ENCODE data around the gene LAMTOR4.
A peak's percentile ranks its signal among the peaks of the same experiment; 100 is the strongest.

LAMTOR4 gene

DNA sequence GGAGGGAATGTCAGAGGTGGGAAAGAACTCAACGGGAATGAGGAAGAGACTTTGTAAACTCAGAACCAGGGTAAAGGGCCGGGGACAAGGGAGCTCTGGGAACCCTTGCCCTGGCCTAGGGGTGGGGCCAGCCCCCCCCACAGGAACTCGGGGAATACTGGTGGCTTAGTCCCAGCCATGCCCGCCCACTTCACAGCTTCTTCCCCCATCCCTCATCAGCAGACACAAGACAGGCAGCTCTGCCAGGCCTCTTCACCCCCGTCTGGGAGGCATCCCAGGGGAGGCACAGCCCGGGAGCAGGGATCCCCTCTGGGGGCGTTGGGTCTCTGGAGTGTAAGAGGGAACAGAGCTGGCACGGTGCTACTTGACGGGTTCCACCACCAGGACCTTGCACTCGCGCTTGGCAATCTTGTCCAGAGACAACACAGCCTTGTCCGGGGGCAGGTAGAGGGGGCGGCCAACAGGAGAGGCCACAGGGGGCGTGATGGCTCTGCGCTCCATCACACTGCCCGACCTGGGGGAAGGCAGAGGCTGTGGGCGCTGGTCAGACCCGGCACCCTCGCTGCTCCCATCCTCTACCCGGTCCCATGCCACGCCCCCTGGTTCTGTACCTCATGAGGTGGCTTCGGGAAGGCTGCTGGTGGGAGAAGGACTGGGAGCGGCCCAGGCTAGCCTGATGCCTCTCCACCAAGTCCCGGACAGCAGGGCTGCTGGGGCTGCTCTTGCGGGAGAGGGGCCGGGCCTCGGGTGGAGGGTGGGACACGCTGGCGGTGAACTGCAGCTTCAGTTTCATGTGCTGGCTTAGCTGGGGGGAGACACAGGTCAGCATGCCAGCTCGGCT is 6.2 kb downstream of the LAMTOR4 start:
- no peak for DNase-seq

DNA sequence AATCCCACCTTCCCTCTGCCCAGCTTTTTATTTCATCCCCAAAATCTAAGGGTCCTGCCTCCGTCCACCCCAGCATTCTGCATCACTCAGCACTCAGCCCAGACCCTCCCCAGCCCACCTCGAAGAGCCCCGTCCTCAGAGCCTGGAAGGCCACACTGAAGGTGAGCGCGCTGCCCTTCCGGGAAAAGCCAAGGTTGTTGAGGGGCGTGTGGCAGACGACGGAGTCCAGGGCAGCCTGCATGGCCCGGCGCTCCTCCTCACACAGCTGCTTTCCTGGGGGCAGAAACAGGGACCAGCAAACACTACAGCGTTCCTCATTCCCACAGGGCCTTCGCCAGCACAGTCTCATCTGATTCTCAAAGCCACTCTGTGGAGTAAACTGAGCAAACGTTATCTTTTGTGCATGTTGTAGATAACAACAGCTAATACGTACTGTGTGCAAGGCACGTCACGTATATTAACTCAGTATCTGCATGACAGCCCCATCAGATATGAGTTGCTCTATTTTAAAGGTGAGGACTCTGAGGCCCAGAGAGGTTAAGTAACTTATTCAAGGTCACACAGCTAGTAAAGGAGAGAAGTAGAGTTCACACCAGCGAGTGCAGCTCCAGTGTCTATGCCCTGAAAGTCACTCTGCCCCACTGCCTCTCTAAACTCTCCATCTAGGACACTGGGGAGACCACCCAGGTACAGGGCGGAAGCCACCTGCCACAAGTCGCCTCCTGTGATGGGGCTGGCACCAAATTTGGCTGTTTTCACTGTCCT is 7.0 kb downstream of the LAMTOR4 start:
- DNase-seq = no peak

DNA sequence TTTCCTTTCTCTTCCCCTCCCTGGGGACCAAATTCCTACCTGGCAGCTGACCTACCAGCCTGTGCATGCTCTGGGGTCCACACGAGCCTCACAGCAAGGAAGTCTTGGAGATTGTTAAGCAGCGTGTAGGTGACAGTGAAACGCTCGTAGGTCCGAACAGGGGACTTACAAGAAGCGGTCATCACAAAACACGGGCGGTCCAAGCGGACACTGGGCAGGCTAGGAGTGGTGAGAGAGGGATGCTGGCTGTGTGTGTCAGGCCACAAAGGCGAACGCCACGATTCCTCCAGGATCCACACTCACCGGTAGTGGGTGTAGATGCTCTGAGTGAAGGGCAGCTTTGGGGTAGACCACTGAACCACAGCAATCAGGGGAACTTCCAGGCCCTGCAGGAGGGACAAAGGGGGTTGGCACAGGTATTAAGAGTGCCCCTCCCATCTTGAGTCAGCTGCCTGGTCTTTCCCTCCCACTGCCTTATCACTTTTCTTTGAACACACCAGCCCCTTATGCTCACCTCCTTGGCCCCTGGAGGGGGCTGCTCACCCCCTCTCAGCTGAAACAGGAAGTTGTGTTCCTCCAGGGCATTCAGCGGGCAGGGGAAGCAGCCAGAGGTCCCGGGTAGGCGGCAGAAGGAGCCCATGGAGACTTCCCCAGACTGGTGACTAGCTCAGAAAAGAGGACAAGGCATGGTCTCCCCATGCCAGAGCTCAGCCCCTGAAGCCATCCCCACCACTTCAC is 7.8 kb downstream of the LAMTOR4 start:
- no peak for DNase-seq

DNA sequence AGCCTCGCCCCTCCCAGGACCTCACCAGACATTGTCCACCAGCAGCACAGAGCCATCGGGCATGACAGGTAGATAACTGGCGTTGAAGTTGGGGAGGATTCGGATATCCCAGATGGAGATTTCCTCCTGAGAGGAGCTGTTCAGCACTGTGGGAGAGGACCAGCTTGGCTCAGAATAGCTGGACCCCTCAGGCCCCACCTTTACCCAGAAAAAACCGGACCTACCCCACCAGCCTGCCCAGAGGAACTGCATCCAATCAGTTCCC is 8.3 kb downstream of the LAMTOR4 start:
- DNase-seq = no peak

DNA sequence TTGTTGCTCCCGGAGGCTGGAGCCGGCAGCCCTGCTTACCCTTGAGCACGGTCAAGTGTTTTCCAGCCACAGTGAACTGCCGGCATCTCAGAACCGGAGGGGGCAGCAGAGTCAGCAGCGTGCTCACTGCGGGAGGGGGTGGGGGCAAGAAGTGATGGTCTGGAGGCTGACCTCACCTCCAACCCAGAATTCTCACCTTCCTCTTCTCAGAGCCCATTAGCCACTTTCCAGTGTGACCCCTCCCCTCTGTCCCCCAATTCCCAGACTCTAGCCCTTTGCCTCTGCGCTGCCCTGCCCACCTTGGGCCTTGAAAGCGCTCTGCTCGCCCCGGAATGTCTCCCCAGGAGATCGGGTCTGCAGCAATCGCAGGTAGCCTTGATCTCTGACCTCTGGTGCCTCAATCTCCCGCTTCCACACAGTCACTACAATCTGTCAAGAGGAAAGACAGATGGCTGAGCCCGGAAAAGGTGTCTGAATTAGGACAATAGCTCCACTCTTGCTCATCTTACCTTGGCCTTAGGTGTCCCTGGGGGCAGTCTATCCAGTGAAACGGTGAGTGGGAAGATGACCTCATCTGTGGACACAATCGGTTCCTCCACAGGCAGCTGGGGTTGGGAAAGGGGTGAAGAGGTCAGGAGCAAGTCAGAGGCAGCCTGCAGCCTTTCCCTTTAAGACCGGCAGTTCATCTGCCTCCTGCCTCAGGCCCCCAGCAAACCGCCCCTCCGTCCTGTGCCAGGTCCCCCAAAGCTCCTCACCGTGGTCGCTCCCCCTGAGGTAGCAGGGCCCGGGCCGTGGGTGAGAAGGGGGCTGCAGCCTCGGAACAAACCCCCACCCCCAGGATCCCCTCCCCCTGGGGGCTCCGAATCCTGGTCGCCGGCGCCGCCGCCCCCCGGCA is 8.9 kb downstream of the LAMTOR4 start:
- DNase-seq = no peak

DNA sequence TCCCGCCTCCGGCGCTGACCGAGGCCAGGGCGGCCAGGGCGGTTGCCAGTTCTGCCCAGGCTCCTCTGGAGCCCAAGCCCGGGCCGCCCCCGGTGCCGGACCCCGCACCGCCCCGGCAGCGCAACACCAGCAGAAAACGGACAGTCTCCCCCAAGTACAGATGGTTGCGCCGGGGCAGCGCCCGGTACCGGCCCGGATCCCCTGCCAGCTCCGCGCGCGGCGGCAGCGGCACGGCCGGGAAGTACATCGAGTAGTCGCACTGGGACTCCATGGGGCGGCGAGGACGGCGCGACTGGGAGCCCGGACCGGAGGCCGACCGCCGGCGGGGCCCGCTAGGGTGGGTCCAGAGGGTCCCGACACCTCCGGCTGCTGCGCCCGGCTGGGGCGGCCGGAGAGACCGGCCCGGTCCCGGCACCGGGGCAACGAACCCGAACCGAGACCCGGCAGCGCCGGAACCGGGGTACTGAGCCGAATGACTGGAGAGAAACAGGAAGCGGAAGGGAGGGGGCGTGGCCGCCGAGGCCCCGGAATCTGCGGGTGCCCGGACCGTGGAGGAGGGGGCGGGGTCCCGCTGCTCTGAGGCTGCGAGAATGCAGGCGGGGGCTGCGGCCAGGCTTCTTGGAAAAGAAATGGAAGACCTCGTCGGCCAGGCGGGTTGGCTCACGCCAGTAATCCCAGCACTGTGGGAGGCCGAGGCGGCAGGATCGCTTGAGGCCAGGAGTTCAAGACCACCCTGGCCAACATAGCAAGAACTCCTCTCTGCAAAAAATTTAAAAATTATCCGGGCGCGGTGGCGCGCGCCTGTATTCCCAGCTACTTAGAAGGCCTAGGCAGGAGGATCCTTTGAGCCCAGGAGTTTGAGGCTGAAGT is 9.7 kb downstream of the LAMTOR4 start, which contains the start of gene TRAPPC14:
Gene TRAPPC14 (minus strand): TSS at position 495 of the 870 bp plus-strand sequence. CDS start 224 bp downstream, at position 271.
- peak; percentile 90 to 91 for DNase-seq

DNA sequence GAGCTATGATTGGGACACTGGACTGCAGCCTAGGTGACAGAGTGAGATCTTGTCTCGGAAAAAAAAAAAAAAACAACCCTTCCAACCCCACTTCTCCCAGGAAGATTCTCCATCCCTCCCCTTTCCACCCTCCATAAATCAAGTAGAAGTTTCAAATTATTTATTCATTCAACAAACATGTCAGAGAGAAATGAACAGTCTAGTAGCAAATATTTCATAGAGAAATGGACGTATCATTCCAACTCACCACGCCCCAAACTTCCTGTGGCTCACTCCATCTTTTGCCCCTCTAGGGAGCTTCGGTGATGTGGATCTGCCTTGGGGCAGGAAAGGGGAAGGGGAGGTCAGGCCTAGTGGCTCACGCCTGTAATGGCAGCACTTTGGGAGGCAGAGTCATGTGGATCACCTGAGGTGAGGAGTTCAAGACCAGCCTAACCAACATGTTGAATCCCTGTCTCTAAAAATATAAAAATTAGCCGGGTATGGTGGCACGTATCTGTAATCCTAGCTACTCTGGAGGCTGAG is 10.4 kb downstream of the LAMTOR4 start:
- DNase-seq = no peak

DNA sequence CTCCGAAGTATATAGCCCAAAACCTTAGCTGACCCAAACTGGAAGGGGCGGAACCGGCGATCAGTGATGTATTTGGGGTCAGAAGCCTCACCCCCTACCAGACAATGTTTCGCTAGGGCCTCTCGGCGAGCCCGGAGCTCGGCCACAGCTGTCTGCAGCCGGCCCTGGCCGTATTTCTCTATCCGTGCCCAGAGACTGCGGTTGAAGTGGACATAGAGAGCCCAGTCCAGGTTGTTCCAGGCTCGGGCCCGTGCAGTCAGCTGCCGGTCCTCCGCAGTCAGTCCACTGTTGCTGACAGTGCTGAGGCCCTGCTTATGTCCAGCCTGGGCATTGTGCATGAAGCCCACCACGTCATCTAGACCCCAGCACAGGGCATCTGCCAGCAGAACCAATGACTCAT is 11.3 kb downstream of the LAMTOR4 start:
- DNase-seq = no peak

DNA sequence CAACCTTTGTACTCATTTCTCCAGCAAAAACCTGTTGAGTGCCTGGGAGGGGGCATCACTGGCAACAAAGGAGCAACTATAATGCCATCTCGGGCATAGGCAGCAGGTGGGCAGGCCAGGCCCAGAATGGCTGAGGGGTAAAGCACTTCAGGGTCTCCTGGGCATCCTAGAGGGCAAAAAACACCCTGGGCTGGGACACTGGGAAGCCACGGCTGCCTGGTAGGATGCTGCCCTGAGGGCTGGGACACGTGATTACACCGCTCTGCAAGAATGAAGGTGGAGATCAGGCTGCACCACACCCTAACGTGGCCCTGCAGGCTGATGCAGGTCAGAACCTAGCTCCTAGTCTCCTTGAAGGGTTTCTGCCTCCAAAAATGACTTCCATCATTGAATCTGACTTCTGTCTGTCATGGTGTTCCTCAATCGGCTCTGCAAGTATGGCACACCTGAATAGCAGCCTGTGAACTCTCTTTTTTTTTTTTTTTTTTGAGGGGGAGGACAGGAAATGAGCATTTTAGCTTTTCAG is 14.4 kb downstream of the LAMTOR4 start:
- DNase-seq = no peak

DNA sequence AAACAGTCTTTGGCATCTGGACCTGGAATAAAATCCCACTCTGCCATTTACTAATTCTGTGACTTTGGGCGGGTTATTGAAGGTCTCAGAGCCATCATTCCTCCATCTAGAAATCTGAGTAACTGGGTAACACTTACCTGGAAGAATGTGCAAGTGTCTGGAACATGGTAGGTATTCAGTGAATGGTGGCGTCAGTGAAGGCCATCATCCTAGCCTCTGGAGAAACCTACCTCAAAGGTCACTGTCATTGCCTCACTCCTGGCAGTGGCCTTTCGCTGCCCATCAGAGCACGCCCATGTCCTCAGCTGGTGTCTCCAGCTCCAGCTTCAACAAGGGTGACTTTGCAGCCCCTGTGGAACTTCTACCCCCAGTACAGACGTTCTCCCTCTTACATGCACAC is 15.2 kb downstream of the LAMTOR4 start:
- no peak for DNase-seq

DNA sequence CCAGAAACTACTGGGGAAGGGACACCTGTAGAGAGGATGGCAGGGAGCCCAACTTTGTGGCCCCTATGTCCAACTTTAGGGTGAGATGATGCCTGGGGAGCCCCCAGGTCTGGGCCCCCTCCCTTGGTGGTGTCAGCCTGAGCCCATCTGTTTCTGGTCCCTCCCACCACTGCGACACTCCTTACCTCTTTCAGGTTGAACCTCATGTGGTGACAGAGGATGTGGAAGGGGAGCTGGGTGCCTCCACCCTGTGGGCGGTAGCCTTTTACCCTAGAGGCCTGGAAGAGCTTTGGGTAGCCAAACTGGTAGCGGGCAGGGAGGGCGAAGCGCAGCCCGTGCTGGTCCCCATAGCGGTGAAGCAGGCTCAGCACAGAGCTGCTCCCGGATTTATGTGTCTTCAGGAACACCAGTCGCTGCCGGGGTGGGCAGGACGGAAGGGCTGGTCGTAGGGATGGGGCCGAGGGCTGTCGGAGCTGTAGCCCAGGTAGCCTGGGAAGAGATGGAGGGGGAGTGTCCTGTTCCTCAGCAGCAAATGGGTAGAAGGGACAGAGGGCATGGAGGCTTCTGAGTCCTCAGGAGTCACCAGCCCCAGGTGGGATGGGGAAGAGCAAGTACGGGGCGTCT is 17.7 kb downstream of the LAMTOR4 start:
- peak; percentile 32 to 34 for DNase-seq

DNA sequence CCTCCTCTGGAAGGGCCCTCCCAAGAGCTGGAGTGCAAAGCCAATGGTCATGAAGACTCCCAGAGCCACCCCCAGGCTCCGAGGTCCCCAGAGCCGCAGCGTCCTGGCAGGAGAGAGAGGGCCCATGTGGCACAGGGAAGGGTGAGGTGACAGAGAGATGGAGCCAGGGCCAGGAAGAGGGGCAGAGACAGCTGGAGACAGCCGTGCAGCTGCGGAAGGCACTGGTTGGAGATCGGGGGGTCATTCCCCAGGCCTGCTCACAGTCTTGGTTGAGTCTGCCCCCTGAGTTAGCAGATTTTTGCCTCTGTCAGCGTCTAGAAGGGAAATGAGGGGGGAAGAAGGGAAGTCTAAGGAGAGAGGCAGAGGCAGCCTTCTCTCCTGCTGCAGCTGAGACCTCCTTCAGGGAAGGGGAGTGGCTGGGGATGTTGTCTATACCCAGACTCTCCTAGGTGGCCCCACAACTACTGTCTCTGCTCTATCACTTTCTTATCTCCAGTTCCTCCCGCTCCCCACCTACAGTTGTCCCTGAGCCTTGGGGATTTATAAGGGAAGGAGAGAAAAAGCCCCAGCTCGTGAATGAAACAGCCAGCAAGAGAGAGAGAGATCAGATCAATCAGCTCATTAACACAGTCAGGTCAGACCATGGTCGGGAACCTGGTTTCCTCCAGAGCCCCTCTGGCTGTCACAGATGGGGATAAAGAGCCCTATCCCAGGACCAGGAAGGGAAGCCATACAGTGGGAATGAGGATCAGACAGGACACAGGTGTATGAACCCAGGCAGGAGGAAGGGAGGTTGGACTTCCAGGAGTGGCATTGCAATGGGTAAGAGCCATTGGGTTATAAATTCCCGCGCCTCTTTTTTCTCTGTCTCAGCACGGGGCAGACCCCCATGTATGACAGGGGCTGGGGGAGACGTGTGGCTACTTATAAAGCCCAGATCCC is 18.5 kb downstream of the LAMTOR4 start:
- DNase-seq = no peak

DNA sequence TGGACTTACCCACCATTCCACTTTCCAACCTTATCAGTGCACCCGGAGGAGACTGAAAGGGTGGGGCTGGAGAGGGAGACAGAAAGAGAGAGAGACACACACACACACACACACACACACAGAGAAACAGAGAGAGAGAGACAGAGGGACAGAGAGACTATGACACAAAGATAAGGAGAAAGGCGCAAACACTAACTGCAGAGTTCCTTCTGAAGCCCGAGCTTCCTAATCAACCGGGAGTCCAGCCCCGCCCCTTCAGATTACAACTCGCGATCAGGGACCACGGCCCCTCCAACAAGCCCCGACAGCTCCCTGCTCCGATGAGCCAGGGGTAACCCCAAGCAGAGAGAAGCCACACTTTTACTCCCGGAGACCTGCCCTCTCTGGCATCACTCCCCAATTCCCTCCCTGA is 19.2 kb downstream of the LAMTOR4 start:
- DNase-seq = no peak

DNA sequence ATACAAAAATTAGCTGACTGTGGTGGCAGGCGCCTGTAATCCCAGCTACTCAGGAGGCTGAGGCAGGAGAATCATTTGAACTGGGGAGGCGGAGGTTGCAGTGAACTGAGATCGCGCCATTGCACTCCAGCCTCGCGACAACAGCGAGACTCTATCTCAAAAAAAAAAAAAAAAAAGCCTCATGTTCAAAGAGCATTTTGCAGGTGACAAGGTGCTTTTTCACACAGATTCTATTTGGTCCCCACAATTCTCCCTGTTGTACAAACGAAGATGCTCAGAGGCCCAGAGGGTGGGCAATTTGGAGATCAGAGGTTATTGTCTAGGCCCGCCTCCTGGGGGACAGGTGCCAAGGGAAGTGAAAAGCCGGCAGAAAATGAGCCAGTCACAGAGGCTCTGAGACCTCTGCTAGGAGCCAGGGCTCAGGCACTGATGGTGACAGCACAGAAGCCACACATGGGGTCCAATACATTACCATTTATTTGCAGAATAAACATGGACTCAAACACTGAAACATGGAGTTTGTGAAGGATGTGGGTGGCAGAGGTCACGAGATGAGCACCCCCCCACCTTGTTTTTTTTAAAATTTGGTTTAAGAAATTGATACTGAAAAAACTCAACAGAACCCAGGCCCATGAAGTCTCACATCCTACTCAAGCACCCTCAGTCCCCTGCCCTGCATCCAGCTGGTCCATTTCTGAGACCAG is 20.6 kb downstream of the LAMTOR4 start:
- DNase-seq = no peak

DNA sequence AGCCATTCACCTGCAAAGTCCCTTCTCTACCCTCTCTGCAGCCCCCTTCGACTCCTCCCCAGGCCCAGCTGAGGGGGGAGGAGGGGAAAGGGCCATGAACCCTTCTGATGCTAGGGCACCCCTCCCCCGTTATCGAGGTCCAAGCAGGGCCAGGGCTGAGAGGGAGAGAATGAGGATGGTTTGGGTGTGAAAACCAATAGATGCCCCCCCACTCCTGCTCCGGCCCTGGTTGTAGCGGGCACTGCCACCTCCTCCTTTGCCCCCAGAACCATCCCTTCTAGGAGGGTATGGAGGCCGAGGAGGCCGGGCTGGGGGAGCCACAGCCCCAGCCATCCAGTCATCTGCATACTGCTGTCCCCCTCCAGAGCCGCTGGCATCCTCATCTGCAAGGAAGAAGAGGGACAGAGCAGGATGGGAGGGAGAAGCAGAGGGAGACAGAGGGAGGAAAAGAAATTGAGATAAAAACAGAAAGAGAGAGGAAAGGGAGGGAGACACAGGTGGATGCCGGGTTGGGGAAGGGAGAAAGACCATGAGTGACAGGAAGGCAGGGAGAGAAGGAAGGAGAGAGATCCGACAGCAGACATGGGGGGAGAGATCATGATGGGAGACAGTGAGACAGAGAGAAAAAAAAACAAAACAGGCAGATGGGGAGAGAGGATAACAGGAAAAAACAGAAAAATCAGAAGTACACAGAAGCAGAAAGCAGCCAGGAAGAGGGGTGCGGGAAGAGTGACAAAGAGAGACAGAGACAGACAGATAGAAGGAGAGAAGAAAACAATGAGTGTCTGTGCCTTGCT is 21.6 kb downstream of the LAMTOR4 start:
- DNase-seq = no peak

DNA sequence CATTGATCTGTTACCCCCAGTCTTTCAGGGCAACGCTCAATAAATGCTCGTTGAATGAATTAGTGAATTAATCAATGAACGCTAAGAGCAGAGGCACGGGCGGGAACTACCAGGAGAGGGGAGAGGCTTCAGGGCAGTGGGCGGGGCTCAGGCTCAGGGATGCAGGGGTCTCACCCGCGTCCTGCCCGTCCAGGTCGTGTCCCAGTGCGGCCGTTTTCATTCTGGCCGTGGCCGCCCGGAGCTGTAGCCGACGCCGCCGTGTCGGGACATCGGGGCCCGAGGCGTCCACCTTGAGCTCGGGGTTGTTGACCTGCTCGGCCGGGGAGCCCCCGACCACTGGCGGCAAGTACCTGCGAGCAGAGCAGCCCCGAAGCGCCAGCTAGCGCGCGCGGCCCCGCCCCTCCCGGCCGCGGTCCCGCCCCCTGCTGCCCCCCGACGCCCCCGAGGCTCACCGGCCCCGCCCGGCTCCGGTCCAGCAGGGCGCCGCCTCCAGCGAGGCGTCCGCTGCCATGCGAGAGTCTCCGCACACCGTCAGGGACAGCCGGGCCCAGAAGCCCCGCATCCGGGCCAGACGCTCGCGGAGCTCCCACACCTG is 22.5 kb downstream of the LAMTOR4 start:
- no peak for DNase-seq

DNA sequence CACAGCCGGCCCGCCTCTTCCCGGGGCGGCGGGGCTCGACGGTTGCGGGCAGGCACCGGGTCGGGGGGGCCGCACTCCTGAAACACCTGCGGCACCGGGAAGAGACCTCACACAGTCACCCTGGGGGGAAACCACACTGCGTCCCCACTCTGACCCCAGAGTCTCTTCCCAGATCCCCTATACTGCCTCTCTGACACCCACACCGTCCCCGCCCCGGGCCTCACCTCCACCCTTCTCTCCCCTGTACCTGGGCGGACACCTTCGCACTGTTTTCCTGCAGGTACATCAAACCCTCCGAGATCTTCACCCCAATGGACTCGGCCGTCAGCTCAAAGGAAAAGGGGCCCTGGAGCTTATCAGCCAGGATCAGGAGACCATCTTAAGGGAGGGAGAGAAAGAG is 23.1 kb downstream of the LAMTOR4 start:
- DNase-seq = no peak

All from activated CD4-positive, alpha-beta T cell treated with anti-CD3 and anti-CD28 coated beads, Interleukin-2, amount 50 U/mL, for 4 hours (primary cell).